GM12864 (cell line): ENCODE results near the gene ZDHHC3.

ENCODE experiments used
- DNase-seq: peaks from one replicate; pipeline ENCODE4 v3.0.0-alpha.2; 2011; ENCODE audit warnings: low read depth
- H3K4me3 ChIP-seq: 2 replicates; pipeline ENCODE4 v1.5.1; 2011; ENCODE audit warnings: mild to moderate bottlenecking, low read depth, low read length, control low read depth
- TF ChIP-seq, protein P1 (sequence below): IDR thresholded peaks from 2 replicates; pipeline ENCODE4 v1.5.1; 2011; ENCODE audit warnings: low read depth, mild to moderate bottlenecking, moderate library complexity, low read length, control low read depth, inconsistent platforms; ENCODE audit errors: missing control alignments

The ZDHHC3 gene, protein sequence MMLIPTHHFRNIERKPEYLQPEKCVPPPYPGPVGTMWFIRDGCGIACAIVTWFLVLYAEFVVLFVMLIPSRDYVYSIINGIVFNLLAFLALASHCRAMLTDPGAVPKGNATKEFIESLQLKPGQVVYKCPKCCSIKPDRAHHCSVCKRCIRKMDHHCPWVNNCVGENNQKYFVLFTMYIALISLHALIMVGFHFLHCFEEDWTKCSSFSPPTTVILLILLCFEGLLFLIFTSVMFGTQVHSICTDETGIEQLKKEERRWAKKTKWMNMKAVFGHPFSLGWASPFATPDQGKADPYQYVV

DNA sequence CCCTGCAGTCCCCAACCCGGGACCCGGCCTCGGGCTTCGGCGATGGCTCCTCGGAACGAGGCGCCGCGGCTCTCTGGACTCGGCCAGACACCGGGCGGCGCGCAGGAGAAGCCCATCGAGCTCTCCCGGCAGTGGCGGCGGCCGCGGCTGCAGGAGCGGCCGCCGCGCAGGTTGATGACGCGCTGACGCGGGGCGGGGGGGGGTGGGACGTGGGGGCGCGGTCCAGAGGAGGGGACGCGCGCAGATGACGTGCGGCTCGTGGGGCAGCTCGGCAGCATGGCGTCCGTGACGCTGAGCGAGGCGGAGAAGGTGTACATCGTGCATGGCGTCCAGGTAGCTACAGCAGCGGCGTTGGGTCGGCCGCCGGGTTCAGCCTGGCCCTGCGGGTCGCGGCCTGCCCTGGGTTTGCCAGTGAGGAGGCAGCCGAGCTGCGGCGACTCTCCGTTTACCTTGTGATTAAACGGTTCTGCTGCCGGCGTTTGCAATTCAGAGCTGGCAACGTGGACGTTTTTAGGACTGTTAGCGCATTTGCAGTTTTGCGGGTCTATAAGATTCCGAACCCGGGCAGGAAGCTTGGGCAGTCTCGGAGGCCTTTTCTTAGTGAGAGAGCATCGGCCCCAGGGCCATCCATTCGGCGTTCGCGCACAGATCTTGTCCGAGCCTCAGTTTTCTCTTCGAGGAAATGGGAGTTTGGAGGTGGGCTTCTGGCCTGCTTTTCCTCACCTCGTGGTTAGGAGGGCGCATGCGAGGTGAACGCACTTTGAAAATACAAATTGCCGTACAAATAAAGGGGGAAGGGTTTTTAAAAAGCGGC is at the start of gene ZDHHC3, which contains the start of gene EXOSC7:
Gene ZDHHC3, minus strand, starts transcription at position 173 of the 814 bp plus-strand sequence. CDS start 16,738 bp downstream, outside the sequence.
Gene EXOSC7, plus strand, starts transcription at position 243 of the 814 bp plus-strand sequence. Its CDS starts 34 bp downstream, at position 277.
- peak within 1 kb of the TSS; percentile 96 for H3K4me3 ChIP-seq
- TF ChIP-seq, protein P1, sequence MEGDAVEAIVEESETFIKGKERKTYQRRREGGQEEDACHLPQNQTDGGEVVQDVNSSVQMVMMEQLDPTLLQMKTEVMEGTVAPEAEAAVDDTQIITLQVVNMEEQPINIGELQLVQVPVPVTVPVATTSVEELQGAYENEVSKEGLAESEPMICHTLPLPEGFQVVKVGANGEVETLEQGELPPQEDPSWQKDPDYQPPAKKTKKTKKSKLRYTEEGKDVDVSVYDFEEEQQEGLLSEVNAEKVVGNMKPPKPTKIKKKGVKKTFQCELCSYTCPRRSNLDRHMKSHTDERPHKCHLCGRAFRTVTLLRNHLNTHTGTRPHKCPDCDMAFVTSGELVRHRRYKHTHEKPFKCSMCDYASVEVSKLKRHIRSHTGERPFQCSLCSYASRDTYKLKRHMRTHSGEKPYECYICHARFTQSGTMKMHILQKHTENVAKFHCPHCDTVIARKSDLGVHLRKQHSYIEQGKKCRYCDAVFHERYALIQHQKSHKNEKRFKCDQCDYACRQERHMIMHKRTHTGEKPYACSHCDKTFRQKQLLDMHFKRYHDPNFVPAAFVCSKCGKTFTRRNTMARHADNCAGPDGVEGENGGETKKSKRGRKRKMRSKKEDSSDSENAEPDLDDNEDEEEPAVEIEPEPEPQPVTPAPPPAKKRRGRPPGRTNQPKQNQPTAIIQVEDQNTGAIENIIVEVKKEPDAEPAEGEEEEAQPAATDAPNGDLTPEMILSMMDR = no peak
- DNase-seq = no peak

DNA sequence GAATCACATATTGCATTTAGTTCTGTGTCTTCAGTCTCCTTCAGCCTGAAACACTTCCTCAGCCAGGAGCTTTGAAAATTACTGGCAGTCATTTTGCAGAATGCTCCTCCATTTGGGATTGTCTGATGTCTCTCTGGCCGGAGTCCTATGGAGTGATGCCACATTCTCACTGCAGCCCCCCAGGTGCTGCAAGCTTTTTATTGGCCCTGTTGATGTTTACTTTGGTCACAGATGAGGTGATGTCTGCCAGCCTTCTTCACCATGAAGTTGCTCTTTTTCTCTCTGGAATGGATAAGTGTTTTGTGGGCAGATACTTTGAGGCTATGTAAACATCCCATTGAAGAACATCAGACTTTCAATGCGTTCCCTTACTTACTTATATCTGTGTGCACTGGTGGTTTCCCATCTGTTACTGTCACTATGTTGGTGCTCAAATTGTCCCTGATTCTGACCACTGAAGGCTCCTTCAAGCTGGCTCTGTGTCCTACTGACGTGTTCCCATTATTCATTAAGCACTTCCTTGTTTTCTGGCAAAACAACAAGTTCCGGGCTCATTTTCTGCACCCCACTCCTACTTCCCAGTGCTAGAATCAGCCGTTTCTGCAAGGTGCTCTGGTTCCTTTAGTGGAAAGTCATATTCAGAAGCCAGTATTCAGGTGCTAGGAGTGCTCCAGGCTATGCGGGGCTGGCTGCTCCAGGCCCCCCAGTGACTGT is 48.7 kb upstream of the ZDHHC3 start:
- DNase-seq = no peak
- TF ChIP-seq, protein P1 = no peak
- no peak overlapping the region for H3K4me3 ChIP-seq

DNA sequence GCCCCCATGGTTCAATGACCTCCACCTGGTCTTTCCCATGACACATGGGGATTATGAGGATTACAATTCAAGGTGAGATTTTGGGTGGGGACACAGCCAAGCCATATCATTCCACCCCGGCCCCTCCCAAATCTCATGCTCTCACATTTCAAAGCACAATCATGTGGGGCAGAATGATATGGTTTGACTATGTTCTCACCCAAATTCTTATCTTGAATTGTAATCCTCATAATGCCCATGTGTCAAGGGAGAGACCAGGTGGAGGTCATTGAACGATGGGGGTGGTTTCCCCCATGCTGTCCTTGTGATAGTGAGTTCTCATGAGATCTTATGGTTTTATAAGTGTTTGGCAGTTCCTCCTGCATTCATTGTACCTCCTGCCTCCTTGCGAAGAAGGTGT is 47.7 kb upstream of the ZDHHC3 start:
- H3K4me3 ChIP-seq = no peak overlapping the region
- DNase-seq = no peak
- TF ChIP-seq, protein P1 = no peak

DNA sequence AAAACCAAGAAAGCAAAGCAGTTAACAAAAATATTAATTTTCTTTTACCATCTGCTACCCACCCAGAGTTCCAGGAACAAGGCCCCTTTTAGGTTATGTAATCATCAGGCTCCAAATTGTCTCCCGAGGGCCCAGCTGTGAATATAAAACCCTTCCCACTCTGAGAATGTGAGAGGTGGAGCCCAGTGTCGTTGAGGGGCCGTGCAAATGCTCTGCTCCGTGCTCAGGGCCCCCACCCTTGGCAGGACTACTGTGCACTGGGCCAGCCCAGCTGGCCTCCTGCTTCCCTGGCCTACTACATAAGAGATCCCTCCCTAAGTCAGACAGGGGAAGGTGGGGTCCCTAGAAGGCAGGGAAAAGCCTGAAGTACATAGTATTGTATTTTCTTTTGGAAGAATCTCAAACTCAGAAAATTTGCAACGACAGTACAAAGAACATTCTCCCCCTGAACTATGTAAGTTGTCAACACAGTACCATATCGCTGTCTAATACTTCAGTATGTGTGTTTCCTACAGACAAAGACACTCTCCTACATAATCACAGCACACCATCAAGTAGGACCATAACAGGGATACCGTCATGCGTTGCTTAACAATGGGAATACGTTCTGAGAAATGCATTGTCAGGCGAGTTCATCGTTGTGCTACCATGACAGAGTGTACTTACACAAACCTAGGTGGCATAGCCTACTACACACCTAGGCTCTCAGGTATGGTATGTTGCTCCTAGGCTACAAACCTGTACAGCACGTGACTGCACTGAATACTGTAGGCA is 45.7 kb upstream of the ZDHHC3 start:
- TF ChIP-seq, protein P1 = no peak

DNA sequence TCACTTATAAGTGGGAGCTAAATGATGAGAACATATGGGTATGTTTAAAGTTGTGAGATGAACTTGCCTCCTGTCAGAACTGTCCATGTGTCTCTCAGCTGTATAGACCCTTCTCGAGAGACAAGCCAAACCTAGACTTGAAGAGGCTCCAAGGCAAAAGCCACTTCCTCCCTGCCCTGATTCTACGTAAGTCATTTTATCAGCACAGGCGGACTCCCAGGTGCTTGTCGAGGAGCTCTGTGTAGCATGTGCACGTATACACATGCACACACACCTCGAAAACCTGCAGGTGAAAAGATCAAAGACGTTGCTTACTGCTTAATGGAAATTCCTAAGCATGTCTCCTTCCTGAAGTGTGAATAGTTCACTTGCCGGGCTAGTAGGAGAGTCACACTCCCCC is 44.6 kb upstream of the ZDHHC3 start:
- DNase-seq = no peak
- TF ChIP-seq, protein P1 = no peak
- H3K4me3 ChIP-seq = no peak overlapping the region

More for the DNA sequence above, 45.7 kb upstream of the ZDHHC3 start:
- DNase-seq = no peak
- H3K4me3 ChIP-seq = no peak overlapping the region

DNA sequence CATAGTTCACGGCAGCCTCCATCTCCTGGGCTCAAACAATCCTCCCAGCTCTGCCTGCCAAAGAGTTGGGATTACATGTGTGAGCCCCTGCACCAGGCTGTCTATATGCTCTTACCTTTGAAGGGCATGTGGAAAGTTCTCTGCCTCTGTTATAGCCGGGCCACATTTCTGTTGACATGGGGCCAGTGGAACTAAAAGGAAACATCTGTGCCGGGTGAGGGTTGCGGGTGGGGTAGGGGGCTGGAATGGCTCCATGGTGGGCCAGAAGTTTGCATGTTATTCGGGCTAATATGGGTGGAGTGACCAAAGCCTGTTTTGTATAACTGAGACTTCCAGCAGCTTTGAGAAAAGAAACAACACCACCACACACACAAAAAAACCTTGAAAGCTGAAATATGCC is 41.8 kb upstream of the ZDHHC3 start:
- no peak overlapping the region for H3K4me3 ChIP-seq
- TF ChIP-seq, protein P1 = no peak
- DNase-seq = no peak
